ENCODE measurements around the gene TYK2.

TYK2 gene

DNA sequence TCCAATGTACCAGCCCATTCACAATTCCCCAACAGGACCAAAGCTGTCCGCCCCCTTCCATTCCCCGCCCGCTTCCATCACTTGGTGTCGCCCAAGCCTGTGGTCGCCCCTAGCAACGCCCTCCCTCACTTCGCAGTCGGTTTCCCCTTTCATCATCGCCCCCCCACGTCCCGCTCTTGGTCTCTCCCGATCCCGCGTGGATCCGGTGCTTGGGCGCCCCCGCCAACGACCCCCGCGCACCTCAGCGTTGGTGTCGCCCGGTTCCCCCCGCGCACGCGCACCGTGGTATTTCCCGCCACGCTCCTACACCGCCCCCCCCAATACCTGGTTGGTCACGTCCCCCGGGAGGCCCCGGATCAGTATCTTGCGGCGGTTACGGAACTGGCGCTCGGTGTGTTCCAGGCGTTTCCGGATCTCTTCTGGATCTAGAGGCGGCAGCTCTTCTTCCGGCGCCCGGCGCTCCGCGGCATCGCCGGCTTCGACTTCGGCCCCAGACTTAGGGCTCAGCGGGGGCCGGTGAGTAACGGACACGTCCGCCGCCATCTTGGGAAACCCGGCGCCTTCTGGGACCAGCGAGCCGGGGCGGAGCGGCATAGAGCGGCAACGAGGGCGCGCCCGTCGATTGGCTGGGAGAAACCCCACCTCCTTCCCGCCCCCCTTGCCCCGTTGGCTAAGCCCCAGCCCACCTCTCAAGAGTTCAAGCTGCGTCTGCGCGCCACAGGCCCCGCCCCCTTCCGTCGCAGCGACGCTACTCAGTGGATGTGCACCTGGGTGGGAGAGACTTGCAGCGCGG, 47.2 kb downstream of the TYK2 start, which contains the start of gene RAVER1:
TSS of gene RAVER1 (minus strand) at position 565 of the 793 bp plus-strand sequence. CDS start at position 543, 22 bp downstream.
- DNase-seq: peak; percentile 98

DNA sequence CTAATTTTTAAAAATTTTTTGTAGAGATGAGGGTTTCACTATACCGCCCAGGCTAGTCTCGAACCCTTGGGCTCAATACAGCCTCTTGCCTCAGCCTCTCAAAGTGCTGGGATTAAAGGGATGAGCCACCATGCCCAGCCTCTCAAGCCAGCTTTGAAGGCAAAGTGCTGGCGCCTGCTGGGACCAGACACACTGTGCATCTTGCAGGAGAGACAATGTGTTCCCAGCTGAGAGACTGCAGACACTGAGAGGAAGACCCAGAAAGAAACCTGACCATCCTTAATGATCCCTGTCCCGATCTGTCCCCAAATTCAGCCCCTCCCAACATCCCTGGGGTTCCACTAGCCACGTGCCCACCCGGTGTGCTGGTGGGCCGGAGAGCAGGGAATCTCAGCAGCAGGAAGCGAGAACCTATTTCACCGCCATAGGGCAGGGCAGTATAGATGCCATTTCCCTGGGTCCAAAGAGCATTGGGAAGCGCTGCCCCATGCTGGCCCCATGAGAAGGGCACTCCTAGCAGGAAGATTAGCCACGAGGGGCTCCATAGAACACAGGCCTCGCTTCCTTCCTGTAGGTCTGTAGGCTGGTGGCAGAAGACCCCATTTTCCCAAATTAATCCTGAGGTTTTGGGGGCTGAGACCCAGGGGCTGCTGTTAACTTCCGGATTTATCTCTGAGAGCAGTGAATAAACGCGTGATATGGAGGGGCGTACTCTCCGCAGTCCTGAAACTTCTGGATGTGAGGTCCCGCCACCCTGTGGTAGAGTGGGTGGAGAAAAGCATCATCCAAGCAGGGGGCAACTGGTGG, 48.0 kb downstream of the TYK2 start:
- DNase-seq: no peak

DNA sequence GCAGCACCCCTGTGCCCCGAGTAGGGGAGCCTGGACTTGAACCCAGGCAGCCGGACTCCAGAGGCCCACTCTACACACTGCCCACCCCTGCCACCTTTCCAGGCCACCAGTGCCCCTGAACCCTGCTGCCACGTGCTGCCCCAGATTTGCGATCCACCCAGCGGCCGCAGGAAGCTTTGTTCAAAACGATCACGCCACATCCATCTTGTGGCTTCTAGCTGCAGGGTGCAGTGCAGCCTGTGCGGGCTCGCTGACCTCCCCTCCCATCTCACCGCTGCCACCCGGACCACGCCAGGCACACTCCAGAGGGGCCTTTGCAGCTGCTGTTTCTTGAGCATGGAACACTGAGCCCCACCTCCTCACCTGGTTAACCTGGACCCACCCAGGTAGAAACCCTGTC, 50.8 kb downstream of the TYK2 start:
- no peak for DNase-seq

DNA sequence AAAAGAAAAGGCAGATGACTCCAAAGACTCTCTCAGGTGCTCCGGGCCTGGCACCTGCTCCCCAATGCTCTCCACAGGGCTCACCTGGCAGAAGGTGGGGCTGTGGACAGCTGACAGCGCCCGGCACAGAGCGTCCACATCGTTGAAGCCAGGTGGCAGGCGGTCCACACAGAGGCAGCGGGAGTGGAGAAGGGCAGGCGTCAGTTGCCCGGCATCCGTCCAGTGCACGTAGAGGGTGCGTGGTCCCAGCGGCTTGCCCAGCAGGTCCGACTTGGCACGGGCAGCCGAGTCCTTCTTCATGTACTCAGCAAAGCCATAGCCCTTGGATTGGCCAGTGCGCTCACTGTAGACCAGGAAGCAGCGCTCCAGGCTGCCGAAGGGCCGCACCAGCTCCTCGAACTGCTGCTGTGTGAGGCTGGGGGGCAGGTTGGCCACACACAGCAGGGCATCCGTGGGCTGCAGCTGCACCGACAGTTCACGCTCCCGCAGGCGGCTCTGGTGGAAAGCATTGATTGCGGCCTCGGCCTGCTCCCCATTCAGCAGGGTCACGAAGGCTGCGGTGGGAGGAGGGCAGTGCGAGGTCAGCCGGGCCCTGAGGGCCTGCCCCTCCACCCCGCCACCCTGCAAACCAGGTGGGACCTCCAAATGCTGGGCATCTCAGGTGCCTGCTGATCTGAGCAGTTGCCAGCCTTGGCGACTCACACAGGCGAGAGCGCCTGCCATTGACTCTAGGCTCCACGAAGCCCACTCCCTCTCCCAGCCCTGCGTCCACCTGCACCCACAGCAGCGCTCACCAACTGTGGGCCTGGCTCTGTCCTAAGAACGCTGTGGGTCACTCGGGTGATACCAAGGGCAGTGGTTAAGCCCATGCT, 51.6 kb downstream of the TYK2 start:
- DNase-seq: no peak

DNA sequence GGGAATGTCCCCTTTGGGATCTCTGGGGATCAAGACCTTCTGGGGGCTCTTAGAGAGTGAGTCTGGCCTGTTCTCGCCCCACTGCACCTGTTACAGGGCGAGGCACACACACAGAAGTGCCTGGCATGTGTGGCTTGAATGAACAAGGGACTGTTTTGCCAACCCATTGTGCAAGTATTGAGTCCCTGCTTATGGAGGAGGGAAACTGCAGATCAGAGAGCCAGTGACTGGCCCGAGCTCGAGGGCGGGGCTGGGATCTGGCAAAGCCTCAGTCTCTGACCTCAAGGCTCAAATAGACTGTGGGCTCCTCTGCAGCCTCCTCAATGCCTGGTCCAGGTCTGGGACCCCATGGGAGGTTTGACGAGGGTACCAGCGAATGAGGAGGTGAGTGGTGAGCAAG, 52.6 kb downstream of the TYK2 start:
- no peak for DNase-seq

DNA sequence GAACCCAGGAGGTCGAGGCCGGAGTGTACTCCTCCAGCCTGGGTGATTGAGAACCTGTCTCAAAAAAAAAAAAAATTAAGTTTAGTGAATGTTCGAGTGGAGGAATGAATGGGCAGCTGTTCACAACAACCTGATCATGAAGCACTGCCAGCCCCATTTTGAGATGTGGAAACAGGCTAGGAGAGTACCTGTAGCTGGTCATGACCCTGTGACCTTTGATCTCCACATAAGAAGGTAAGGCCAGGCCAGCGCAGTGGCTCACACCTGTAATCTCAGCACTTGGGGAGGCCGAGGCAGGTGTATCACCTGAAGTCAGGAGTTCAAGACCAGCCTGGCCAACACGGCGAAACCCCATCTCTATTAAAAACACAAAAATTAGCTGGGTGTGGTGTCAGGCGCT, 54.6 kb downstream of the TYK2 start:
- no peak for DNase-seq

DNA sequence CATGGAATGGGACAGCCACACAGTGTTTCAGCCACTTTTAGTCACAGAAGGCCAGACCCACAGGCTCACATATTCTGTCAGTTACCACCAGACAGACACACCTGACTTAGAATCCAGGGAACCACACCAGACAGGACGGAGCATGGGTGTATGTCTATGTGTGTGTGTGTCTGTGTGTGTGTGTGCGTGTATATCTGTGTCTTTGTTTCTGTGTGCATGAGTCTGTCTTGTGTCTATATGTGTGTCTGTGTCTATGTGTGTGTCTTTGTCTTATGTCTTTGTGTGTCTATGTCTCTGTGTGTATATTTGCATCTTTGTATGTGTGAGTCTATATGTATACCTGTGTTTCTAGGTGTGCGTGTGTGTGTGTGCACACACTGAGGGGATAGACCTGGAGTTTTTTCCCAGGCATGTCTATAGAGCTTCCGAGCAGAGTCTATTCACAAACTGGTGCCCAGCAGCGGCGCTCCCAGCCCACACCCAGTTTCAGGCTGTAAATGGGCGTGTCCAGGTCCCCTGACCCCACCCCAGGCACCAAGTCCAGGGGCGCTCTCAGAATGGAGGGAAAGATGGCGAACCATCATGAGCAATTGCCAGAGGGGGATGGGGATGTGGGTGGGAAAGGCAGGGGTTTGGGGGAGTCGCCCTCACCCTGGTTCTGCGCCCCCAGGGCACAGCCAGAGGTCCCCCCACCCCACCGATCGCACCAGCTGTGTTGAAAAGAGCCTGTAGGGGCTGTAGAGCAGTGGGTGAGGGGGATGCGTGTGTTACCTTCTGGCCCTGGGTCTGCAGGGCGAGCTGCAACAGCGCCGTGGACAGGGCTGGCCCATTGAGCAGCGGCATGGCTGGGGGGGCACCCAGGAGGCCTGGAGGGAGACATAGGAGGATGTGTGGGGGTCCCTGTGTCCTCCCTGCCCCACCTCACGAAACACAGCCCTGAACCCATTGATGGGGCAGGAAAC, 58.2 kb downstream of the TYK2 start:
- DNase-seq: no peak

DNA sequence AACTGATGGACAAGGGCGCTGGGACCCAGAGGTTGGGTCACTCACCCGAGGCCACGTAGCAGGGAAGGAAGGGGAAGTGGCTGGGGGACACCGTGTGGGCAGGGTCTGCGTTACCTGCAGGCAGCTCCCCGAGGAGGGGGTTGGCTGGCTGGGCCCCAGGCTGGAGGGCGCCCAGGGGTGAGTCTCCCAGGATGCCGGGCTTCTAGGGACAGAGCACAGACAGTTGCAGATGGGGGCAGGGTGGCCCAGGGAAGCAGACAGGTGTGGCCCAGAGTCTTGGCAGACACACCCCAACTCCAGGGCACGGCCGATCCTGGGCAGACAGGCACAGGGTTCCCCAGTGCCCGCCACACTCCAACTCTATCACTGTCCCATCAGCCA, 59.0 kb downstream of the TYK2 start:
- no peak for DNase-seq

DNA sequence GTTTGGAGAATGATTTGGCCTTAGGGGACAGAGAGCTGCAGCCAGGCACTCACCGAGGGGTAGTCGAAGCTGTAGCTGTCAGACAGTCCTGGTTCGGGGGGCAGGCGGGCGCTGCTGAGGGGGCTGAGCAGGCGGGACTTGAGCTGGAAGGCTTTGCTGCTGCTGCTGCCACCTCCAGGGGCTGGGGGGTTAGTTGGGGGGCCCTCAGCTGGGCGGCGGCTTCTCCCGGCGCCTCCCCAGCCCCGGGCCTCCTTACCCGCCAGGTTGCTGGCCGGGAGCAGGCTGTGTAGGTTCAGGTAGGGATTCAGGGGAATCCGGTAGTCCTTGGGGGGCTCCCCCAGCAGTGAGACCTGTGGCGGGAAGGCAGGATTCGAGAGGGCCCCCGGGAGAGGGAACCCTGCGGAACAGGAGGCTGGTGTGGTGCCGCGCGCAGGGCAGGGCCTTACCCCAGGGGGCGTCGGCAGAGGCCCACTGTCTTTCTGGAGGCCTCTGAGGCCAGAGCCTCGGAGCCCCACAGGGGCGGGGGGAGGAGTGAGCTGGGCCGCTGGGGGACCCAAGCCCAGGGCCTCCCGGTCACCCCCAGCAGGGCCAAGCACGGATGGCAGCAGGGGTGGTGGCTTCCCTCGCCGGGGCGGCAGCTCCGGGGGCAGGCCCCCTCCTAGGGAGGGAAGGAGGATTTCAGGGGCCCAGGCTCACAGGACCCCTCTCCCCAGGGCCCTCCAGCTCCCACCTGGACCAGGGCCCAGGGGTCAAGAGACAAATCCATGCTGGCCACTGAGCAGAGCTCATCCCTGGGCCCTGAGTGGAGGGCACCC, 59.6 kb downstream of the TYK2 start:
- DNase-seq: no peak

DNA sequence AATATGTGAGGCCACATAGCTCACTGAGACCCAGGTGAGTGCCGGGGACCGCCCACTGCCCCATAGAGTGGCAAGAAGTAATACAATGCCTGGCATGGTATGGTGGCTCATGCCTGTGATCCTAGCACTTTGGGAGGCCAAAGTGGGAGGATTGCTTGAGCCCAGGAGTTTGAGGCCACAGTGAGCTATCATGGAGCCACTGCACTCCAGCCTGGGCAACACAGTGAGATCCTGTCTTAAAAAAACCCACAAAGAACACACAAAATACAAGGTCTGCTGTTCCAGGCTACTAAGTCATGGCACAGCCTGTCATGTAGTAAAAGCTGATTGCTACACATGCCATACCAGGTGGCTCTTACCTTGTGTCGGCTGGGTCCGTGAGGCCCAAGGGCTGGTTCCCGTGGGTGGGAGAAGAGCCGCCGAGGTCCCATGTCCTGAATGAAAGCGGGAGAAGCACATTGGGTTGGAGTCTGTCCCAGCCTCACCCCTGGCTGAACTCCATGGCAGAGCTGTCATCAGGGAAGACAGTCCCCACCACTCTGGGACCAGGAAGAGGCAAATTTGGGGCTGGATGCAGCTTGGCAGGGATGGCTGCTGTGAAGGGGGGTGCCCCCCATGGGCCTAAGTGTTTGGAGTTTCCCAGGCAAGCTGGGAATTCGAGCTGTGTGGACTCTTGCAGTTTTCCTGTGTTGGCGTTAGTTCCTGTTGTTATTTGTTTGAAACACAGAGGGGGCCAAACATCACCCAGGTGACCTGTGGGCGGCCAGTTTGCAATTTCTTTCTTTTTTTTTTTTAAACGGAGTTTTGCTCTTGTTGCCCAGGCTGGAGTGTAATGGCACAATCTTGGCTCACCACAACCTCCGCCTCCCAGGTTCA, 61.3 kb downstream of the TYK2 start:
- no peak for DNase-seq

DNA sequence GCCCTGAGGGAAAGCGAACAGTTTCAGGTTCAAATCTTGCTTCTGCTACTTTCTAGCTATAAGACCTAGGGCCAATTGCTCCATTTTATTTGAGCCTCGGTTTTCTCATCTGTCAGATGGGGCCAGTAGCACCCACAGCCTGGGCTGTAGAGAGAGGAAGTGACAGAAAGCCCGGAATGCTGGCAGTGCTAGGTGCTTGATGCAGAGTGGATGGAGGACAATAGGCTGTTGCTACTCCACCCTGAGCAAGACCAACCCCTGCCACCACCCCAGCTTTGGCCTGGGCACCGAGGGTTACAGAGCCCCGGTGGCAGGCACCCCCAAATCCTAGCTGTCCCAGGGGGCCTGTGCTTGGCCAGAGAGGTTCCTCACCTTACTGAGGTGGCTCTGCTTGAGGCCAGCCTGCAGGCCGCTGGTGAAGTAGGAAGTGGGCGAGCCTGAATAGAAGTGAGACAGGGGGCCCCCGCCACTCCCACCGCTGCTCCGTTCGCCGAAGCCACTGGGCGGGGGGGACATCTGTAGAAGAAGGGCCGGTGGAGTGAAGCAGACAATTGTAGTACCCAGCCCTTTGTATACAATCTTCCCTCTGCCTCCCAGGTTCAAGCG, 62.4 kb downstream of the TYK2 start:
- DNase-seq: no peak

DNA sequence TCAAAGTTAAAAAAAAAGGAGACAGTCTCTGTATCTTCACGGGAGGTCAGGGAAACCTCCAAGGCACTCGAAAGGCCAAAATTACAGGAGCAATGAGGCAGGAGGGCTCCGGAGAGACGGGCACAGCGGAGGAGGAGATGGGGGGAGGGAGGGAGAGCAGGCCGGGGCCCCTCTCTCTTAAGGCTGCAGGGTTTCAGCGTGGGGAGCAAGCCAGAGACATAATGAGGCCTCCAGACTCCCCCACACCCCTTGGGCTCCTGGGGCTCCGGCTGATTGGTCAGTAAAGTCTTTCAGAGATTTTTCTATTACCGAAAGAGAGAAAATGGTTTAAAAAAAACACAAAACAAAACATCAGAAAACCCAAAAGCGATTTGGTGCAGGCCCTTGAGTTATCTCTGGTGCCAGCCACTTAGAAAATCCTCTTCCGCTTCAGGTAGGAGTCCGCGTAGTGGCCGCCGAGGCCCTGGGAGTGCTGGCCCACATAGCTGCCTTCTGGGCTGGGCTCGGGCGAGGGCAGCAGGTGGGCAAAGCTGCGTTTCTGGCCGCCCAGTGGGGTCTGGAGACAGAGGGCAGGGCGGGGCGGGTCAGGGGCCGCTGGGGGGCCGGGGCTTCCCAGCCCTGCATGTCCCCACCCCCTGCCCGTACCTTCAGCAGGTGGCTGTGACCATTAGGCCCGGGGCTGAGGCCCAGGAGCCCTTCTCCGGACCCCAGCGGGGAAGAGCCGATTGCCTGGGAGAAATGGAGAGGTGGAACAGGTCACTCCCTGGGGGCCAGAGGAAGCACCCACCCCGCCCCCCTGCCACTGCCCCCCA, 63.1 kb downstream of the TYK2 start:
- DNase-seq: no peak

DNA sequence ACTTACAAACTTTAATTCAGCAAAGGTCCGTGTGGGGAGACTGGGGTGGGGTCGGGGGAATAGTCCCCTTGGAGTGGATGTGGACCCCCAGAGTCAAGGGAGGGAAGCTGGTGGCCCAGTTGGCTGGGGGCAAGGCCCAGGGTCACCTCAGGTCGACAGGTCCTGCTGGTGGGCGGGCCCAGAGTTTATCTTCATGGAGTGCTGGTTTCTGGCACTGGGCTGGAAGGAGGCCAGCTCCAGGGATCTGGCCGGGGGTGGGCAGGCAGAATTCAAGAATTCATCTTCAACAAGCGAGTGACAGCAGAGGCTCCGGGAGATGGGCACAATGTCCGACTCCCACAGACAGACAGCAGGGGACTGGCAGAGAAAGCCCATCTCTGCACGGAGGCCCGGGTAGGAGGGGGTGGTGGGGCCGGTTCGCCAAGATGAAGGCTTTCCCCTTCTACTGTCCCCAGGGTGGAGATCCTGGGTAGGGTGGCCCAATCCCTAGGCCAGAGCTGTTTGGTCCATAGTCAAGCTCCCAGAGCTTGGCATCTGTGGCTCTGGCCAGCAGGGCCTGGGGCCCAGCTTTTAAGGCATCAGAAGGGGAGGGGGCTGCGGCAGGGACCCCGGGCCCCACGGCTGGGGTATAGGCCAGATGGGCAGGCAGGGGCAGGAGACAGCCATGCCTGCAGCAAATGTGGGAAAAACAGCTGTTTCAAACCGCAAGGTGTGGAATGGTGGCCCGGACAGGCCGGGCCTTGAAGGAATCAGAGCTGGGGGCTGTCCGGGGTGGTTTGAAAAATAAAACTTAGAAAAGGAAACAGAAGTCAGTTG, 63.9 kb downstream of the TYK2 start:
- DNase-seq: no peak

DNA sequence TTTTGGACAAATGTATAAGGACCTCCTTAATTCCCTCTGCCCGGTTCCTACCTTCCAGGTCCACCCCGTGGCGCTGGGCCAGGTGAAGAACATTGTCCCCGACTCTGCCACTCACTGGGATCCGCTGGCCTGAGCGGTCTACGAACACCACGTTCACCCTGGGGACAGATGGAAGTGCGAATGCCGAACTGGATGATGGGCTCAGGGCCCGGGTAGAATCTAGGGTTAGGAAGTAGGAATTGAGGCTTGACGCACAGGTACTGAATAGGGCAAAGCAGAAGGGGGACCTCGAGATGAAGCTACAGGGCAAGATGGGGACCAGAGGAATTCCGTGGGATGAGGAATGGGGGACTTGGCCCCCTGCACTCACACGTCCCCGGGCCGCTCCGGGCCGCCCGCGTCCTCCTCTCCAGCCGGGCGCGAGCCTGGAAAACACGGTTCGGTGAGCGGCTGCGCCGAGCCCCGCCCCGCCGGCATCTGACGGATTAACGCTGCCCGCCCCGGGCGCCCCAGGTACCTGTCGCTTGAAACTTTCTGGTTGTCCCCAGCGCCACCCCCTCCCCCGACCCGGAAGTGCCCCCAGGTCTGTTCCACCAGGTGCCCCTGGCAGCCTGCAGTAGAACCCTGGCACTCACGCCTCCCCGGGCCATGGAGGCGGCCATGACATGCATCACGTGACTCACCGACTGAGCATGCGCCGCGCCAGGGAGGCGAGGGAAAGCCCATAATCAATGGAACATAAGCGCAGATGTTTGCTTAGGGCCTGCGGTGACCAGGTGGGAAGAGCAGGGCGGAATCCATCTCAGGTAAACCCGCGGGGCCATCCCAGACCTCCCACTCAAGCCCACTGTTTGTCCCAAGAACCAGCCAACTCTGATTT, 64.8 kb downstream of the TYK2 start, which contains the start of gene FDX2:
TSS of gene FDX2 (minus strand) at position 681 of the 880 bp plus-strand sequence. CDS start at position 662, 19 bp downstream.
- peak; percentile 91 to 95 for DNase-seq

DNA sequence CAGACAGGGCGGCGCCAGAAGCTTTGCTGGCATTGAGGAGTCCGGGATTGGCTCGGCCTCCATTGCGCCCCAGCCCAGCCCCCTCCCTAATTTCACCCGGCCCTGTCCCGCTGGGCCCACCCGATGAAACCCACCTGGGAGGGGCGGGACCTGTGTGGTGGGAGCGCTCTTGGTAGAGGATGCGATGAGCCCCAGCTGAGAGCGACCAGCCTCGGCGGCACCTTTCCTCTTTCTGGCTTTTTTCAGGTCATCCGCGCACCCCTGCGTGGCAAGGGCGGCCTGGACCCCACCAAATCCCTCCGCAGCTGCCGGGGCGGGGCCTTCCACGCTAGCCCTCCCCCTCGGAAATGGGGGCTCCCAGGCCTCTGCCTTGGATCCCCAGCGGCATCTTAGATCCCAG, 70.9 kb downstream of the TYK2 start, which contains the start of gene ZGLP1:
TSS of gene ZGLP1 (minus strand) at position 393 of the 400 bp plus-strand sequence.
- no peak for DNase-seq

DNA sequence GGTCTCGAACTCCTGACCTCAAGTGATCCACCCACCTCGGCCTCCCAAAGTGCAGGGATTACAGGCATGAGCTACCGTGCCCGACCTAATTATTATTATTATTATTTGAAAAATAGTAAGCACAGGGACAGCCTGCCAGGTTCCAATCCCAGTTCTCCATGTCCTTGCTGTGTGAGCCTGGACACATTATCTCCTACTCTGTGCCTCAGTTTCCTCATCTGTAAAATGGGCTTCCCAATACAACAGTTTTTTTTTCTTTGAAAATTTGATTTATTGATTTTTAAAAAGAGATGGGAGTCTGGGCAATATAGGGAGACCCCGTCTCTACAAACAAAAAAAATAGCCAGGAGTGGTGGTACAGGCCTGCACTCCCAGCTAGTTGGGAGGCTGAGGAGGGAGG, 74.0 kb downstream of the TYK2 start:
- no peak for DNase-seq

Measured in stimulated activated CD4-positive, alpha-beta T cell treated with anti-CD3 and anti-CD28 coated beads, Interleukin-4, amount 100 ng/mL, for 4 hours (primary cell).